OCI-LY1 (cell line): ENCODE results near the gene SMIM30.

ENCODE experiments used
- H2AFZ ChIP-seq: fragments of 200-600 bp; sonication (generic), shearing (Covaris generic); 2 replicates; pipeline ENCODE4 v1.6.0; 2014; ENCODE audit warnings: antibody characterized with exemption, mild to moderate bottlenecking, low read length
- H3F3A ChIP-seq: fragments of 200-600 bp; sonication (generic), shearing (Covaris generic); 2 replicates; pipeline ENCODE4 v1.6.0; 2014; ENCODE audit warnings: mild to moderate bottlenecking, antibody characterized with exemption, low read length, moderate library complexity; ENCODE audit not compliant: insufficient read depth
- H3K27ac ChIP-seq: fragments of 200-600 bp; sonication (generic); 2 replicates; pipeline ENCODE4 v1.5.1; 2014; ENCODE audit warnings: low read length, mixed run types, mild to moderate bottlenecking, low read depth; ENCODE audit not compliant: poor library complexity, severe bottlenecking
- H3K27me3 ChIP-seq: fragments of 200-600 bp; sonication (generic); 2 replicates; pipeline ENCODE4 v1.6.0; 2014; ENCODE audit warnings: antibody characterized with exemption, mild to moderate bottlenecking, low read length, moderate library complexity; ENCODE audit not compliant: insufficient read depth
- H3K36me3 ChIP-seq: fragments of 200-600 bp; sonication (generic); 2 replicates; pipeline ENCODE4 v1.6.1; 2014; ENCODE audit warnings: mild to moderate bottlenecking, antibody characterized with exemption, low read length, moderate library complexity, mixed read lengths; ENCODE audit not compliant: insufficient read depth
- H3K4me1 ChIP-seq: fragments of 200-600 bp; sonication (generic); 2 replicates; pipeline ENCODE4 v1.5.1; 2014; ENCODE audit warnings: mild to moderate bottlenecking, low read length, moderate library complexity; ENCODE audit not compliant: insufficient read depth, severe bottlenecking
- H3K4me2 ChIP-seq: fragments of 200-600 bp; sonication (generic), shearing (Covaris generic); 2 replicates; pipeline ENCODE4 v1.6.1; 2014; ENCODE audit warnings: low read length
- H3K4me3 ChIP-seq: fragments of 200-600 bp; sonication (generic); 2 replicates; pipeline ENCODE4 v1.5.1; 2014; ENCODE audit warnings: low read length, low read depth, mild to moderate bottlenecking, mixed read lengths; ENCODE audit not compliant: poor library complexity, severe bottlenecking
- H3K79me2 ChIP-seq: fragments of 200-600 bp; shearing (Covaris generic); 2 replicates; pipeline ENCODE4 v1.6.1; 2016; ENCODE audit warnings: mixed run types, low read length, mixed read lengths; ENCODE audit not compliant: insufficient read depth
- H3K9ac ChIP-seq: fragments of 200-600 bp; sonication (generic), shearing (Covaris generic); 2 replicates; pipeline ENCODE4 v1.6.1; 2014; ENCODE audit warnings: mild to moderate bottlenecking, low read length, mixed read lengths
- H3K9me2 ChIP-seq: fragments of 200-600 bp; sonication (generic), shearing (Covaris generic); 2 replicates; pipeline ENCODE4 v1.6.1; 2014; ENCODE audit warnings: low read depth, mild to moderate bottlenecking, low read length, mixed read lengths
- H3K9me3 ChIP-seq: fragments of 200-600 bp; shearing (Covaris generic); 2 replicates; pipeline ENCODE4 v1.6.1; 2014; ENCODE audit warnings: low read length, mixed read lengths
- H4K20me1 ChIP-seq: fragments of 200-600 bp; sonication (generic), shearing (Covaris generic); 2 replicates; pipeline ENCODE4 v1.6.0; 2016; ENCODE audit warnings: mild to moderate bottlenecking, low read length; ENCODE audit not compliant: insufficient read depth
- CTCF ChIP-seq: fragments of 200-600 bp; sonication (generic), shearing (Covaris generic); IDR thresholded peaks from 2 replicates; pipeline ENCODE4 v1.5.1; 2017; ENCODE audit warnings: mild to moderate bottlenecking, antibody characterized with exemption, low read length, moderate library complexity, mixed read lengths
- EZH2 ChIP-seq: fragments of 200-600 bp; sonication (generic), shearing (Covaris generic); IDR thresholded peaks from 2 replicates; pipeline ENCODE4 v1.8.0; 2017; ENCODE audit warnings: borderline replicate concordance, mixed run types, mild to moderate bottlenecking, antibody characterized with exemption, low read length, moderate library complexity, mixed read lengths

The SMIM30 gene

GRCh38 chr7:113093561-113093960 lies 24.8 kb downstream of the SMIM30 start:
- no peak overlapping the region for H3K4me3 ChIP-seq
- no peak overlapping the region for H2AFZ ChIP-seq
- H4K20me1 ChIP-seq, result no peaks in the 10 kb centered on the region
- H3K36me3 ChIP-seq, result no peaks in the 10 kb centered on the region
- no peak overlapping the region for H3K9ac ChIP-seq
- H3K9me2 ChIP-seq, result no peaks in the 10 kb centered on the region
- no peaks in the 10 kb centered on the region for H3F3A ChIP-seq
- TF ChIP-seq EZH2 (no peak), CTCF (no peak)
- H3K4me1 ChIP-seq, result no peaks in the 10 kb centered on the region
- no peak overlapping the region for H3K4me2 ChIP-seq
- H3K9me3 ChIP-seq, result no peaks in the 10 kb centered on the region
- no peak overlapping the region for H3K27ac ChIP-seq
- no peaks in the 10 kb centered on the region for H3K79me2 ChIP-seq
- H3K27me3 ChIP-seq, result no peaks in the 10 kb centered on the region

DNA sequence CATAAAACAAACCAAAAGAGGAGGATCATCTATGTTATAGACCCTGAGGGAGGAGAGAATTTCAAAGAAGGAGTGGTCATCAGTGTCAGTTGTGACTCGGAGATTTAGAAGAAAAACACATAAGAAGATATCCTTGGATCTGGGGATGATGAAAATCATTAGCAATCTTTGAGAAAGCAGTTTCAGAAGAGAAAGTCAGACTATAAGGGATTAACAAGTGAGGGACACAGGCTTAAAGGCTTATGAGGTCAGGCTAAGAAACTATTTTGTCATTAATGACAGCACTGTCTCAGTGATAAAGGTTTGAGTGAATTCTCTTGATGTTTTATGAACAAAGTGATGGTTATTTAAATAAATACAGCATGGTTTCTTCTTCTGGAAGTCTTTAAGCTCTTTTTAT lies 25.6 kb downstream of the SMIM30 start:
- Histone ChIP-seq H2AFZ (no peak overlapping the region), H3K4me2 (no peak overlapping the region), H3K4me1 (no peaks in the 10 kb centered on the region), H3K4me3 (no peak overlapping the region), H3K27ac (no peak overlapping the region), H3K9me2 (no peaks in the 10 kb centered on the region), H3K9me3 (no peaks in the 10 kb centered on the region), H3K36me3 (no peaks in the 10 kb centered on the region), H4K20me1 (no peaks in the 10 kb centered on the region), H3K27me3 (no peaks in the 10 kb centered on the region), H3F3A (no peaks in the 10 kb centered on the region), H3K79me2 (no peaks in the 10 kb centered on the region), H3K9ac (no peak overlapping the region)
- no peak for TF ChIP-seq CTCF

- no peaks in the 10 kb centered on the region for H3K9me2 ChIP-seq
- H3K79me2 ChIP-seq, result no peaks in the 10 kb centered on the region
- H3K9ac ChIP-seq, result no peak overlapping the region
- H3K4me3 ChIP-seq, result no peak overlapping the region
- H4K20me1 ChIP-seq, result no peaks in the 10 kb centered on the region
- H2AFZ ChIP-seq, result no peak overlapping the region
- H3K4me1 ChIP-seq, result peaks cover 25% of the 10 kb centered on the region
- H3K36me3 ChIP-seq, result no peaks in the 10 kb centered on the region
- H3F3A ChIP-seq, result no peaks in the 10 kb centered on the region
- H3K27ac ChIP-seq, result no peak overlapping the region
- H3K4me2 ChIP-seq, result no peak overlapping the region
- 0 out of 2 replicates have a peak, but pooled peaks cover 5% of the 10 kb centered on the region for H3K9me3 ChIP-seq
- TF ChIP-seq CTCF (no peak), EZH2 (no peak)
- H3K27me3 ChIP-seq, result no peaks in the 10 kb centered on the region
Measured at GRCh38 chr7:113087071-113087998, 31.0 kb downstream of the SMIM30 start.
